ENCODE measurements around the gene ILDR1. TPM values are rescaled to one million over a fixed set of nuclear protein-coding genes. Genes with fewer than 3 reads are reported as not detected.

ILDR1 gene
- total and polyA plus RNA-seq, 8 donors = 2.2 to 8.2 (median 5.2) TPM

DNA sequence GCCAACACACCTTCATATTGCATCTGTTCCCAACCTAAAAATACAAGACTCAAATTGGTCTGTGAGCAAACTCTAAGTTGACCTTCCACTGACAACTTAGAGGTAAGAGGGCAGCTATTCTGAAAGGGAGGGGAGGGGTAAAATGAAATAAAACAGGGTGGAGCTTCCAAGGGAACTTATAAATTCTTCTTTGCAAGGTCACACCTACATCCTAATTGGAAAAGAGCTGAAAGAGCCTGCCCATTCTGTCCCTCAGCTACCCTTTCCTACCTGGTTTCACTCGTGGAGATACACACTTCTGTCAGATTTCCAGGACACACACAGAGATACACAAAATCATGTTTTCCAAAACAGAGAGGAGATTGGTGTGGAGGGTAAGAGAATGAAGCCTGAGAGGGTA lies 1.0 kb downstream of the ILDR1 start:
- H3K4me1 ChIP-seq = peaks cover 0 to 7% (median 0%) of the 10 kb centered on the region in 3 donors
- no peaks in the 10 kb centered on the region for H3K9me3 ChIP-seq
- peak overlapping the region in 2 of 4 donors; percentile 46 to 79 for H3K4me3 ChIP-seq
- intact Hi-C loops (cut with DNase I) = no loop called here
- no peaks in the 10 kb centered on the region for H3K27me3 ChIP-seq
- DNase-seq = no peak
- TF ChIP-seq CTCF (IDR thresholded peaks at IDR 0.05) = no peak
- FAIRE-seq = no peak
- peak overlapping the region in 1 of 4 donors; percentile 85 for H3K27ac ChIP-seq
- no peak for ATAC-seq
- no peaks in the 10 kb centered on the region for H3K36me3 ChIP-seq
- 22 to 29% methylated on average over 1 of the region's 1 CpG for WGBS, 2 donors

DNA sequence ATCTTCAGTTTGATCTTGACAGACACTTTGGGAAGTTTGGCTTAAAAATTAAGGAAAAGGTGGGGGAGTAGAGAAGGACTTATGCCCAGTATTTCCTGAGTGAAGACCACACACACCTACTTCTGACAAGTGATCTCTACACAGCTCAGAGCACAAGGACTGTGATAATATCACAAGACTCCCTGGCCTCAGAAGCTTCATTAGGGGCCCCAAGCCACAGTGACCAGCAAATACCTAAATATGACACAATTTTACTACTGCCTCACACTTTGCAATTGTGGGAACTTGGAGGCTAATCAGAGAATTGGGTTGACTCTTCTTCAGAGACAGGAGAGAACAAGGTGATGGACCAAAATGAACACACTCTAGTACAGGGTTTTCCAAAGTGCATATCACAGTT lies 2.6 kb downstream of the ILDR1 start:
- no peak for TF ChIP-seq CTCF (IDR thresholded peaks at IDR 0.05)
- Histone ChIP-seq H3K27ac (no peak overlapping the region), H3K36me3 (no peaks in the 10 kb centered on the region), H3K4me3 (no peak overlapping the region), H3K4me1 (peaks cover 0 to 7% (median 0%) of the 10 kb centered on the region in 3 donors), H3K9me3 (no peaks in the 10 kb centered on the region), H3K27me3 (no peaks in the 10 kb centered on the region)
- DNase-seq (no peak), FAIRE-seq (no peak), ATAC-seq (no peak)
- intact Hi-C loops (cut with DNase I) = no loop called here

DNA sequence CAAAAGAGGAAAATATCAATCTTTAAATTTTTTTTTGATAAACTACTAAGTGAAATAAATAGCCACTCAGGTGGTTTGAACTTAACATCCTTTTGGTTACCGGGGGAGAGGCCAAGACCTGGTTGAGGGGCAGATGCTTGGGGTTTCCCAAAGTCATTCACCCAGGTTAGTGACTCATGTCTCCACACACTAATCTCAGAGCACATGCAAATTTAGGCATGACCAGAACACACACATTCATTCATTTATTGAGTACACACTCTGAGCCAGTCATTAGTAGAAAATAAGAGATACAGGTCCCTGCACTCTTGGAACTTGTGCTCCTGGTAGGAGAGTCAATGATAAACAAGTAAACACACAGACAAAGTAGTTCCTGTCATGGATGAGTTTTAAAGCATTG lies 7.3 kb downstream of the ILDR1 start:
- no peak overlapping the region for H3K27ac ChIP-seq
- H3K27me3 ChIP-seq = no peaks in the 10 kb centered on the region
- no peak overlapping the region for H3K4me3 ChIP-seq
- WGBS, 2 donors = 96% methylated on average over 1 of the region's 1 CpG
- DNase-seq (no peak), ATAC-seq (no peak), FAIRE-seq (no peak)
- no peaks in the 10 kb centered on the region for H3K9me3 ChIP-seq
- intact Hi-C loops (cut with DNase I) = no loop called here
- no peaks in the 10 kb centered on the region for H3K36me3 ChIP-seq
- TF ChIP-seq CTCF (IDR thresholded peaks at IDR 0.05) = no peak
- H3K4me1 ChIP-seq = peaks cover 0 to 10% (median 5%) of the 10 kb centered on the region in 3 donors

GRCh38 chr3:122013448-122013925 lies 8.6 kb downstream of the ILDR1 start:
- DNase-seq (peak in 1 of 6 donors; percentile 12), ATAC-seq (peak; percentile 61 to 94 (median 86)), FAIRE-seq (no peak)
- H3K27ac ChIP-seq = no peak overlapping the region
- no peak for TF ChIP-seq CTCF (IDR thresholded peaks at IDR 0.05)
- H3K27me3 ChIP-seq = no peaks in the 10 kb centered on the region
- intact Hi-C loops (cut with DNase I) = no loop called here
- peaks cover 0 to 10% (median 5%) of the 10 kb centered on the region in 3 donors for H3K4me1 ChIP-seq
- H3K4me3 ChIP-seq = no peak overlapping the region
- no peaks in the 10 kb centered on the region for H3K36me3 ChIP-seq
- 28 to 33% methylated on average over 5 of the region's 5 CpGs for WGBS, 2 donors
- H3K9me3 ChIP-seq = no peaks in the 10 kb centered on the region

GRCh38 chr3:122012821-122013220 lies 9.2 kb downstream of the ILDR1 start:
- FAIRE-seq (no peak), DNase-seq (no peak), ATAC-seq (no peak)
- Histone ChIP-seq H3K4me3 (no peak overlapping the region), H3K9me3 (no peaks in the 10 kb centered on the region), H3K27ac (no peak overlapping the region), H3K4me1 (peaks cover 0 to 10% (median 5%) of the 10 kb centered on the region in 3 donors), H3K27me3 (no peaks in the 10 kb centered on the region), H3K36me3 (no peaks in the 10 kb centered on the region)
- no peak for TF ChIP-seq CTCF (IDR thresholded peaks at IDR 0.05)
- intact Hi-C loops (cut with DNase I) = no loop called here
- 90 to 94% methylated on average over 1 of the region's 1 CpG for WGBS, 2 donors
